HepG2 (cell line): Measurements from ENCODE around the gene CLP1. TPM values are rescaled to one million over a fixed set of nuclear protein-coding genes. Genes with fewer than 3 reads are reported as not detected.

Source experiments
- AKAP8 ChIP-seq: sonication (generic); formaldehyde crosslinking; IDR thresholded peaks from 2 replicates; pipeline ENCODE4 v1.5.1; 2020; ENCODE audit warnings: mild to moderate bottlenecking, missing genetic modification reagents
- GABPB1 ChIP-seq: IDR thresholded peaks from 2 replicates; pipeline ENCODE4 v1.6.1; 2016; ENCODE audit warnings: mild to moderate bottlenecking, missing genetic modification reagents, moderate library complexity, missing compliant biosample characterization
- HNRNPK ChIP-seq: fragments of 200-400 bp; formaldehyde crosslinking; IDR thresholded peaks from 2 replicates; pipeline ENCODE4 v1.6.1; 2018; ENCODE audit warnings: low read length, low read depth, moderate library complexity, mild to moderate bottlenecking; ENCODE audit not compliant: poor library complexity, severe bottlenecking
- MATR3 ChIP-seq: sonication (generic); formaldehyde crosslinking; IDR thresholded peaks from 2 replicates; pipeline ENCODE4 v1.4.0; 2020; ENCODE audit warnings: missing genetic modification reagents
- MXD1 ChIP-seq: sonication (generic); formaldehyde crosslinking; IDR thresholded peaks from 2 replicates; pipeline ENCODE4 v1.4.0; 2020; ENCODE audit warnings: mild to moderate bottlenecking, missing genetic modification reagents
- MXD3 ChIP-seq: IDR thresholded peaks from 2 replicates; pipeline ENCODE4 v1.6.1; 2016; ENCODE audit warnings: mild to moderate bottlenecking, missing biosample characterization, missing genetic modification reagents
- NR2F2 ChIP-seq: IDR thresholded peaks from 2 replicates; pipeline ENCODE4 v1.6.1; 2012; ENCODE audit warnings: low read depth, inconsistent platforms, borderline replicate concordance
- RBAK ChIP-seq: sonication (generic); formaldehyde crosslinking; IDR thresholded peaks from 2 replicates; pipeline ENCODE4 v1.5.1; 2020; ENCODE audit warnings: mild to moderate bottlenecking, missing genetic modification reagents
- SP2 ChIP-seq: sonication (generic); formaldehyde crosslinking; IDR thresholded peaks from 2 replicates; pipeline ENCODE4 v1.5.1; 2020; ENCODE audit warnings: mild to moderate bottlenecking, missing genetic modification reagents
- ZBTB26 ChIP-seq: IDR thresholded peaks from 2 replicates; pipeline ENCODE4 v1.6.1; 2016; ENCODE audit warnings: missing compliant biosample characterization, missing genetic modification reagents, borderline replicate concordance
- ZFX ChIP-seq: sonication (generic); formaldehyde crosslinking; IDR thresholded peaks from 2 replicates; pipeline ENCODE4 v1.4.0; 2020; ENCODE audit warnings: mild to moderate bottlenecking, low read depth, missing genetic modification reagents, moderate library complexity
- ZNF232 ChIP-seq: sonication (generic); formaldehyde crosslinking; IDR thresholded peaks from 2 replicates; pipeline ENCODE4 v1.4.0; 2020; ENCODE audit warnings: missing genetic modification reagents, borderline replicate concordance
- ZNF253 ChIP-seq: sonication (generic); formaldehyde crosslinking; IDR thresholded peaks from 2 replicates; pipeline ENCODE4 v1.8.0; 2022; ENCODE audit warnings: mild to moderate bottlenecking, missing genetic modification reagents, borderline replicate concordance
- ZNF589 ChIP-seq: sonication (generic); formaldehyde crosslinking; conservative IDR thresholded peaks from 2 replicates; pipeline ENCODE4 v1.8.0; 2022; ENCODE audit warnings: mild to moderate bottlenecking, moderate library complexity, missing genetic modification reagents
- polyA plus RNA-seq, 8 experiments: library from polyadenylated mRNA; depleted of rRNA in 3 of 8; stranded (reverse) in 7 of 8; unstranded in 1 of 8; fragments of >200 nt; fragmentation: Illumina TruSeq in 4 of 8; extraction: Trizol in 4 of 8; gene quantifications; 2 replicates each; pipeline versions ENCODE4 v1.2.1 to v1.2.3, GENCODE V29; 2011 to 2016; ENCODE audit warnings: low read depth in 4 of 8, missing spikeins in 1 of 8, mixed read lengths in 1 of 8; ENCODE audit not compliant: insufficient read depth in 1 of 8
- total RNA-seq, 5 experiments: library from RNA; depleted of rRNA; stranded (reverse); fragments of >200 nt; fragmentation: Illumina TruSeq; extraction: Trizol; gene quantifications; 2 replicates each; pipeline ENCODE4 v1.2.3, GENCODE V29; 2016; ENCODE audit warnings: low read depth in 1 of 5

The CLP1 gene
- total and polyA plus RNA-seq, 2 of the 13 experiments (the other 11 are each of a cell fraction or from before 2014, with no cell fraction given): 14.6 to 24.8 TPM

GRCh38 chr11:57638005-57638781, 19.4 kb upstream of the CLP1 start (continued):
- TF ChIP-seq MXD3 (CRISPR knock-in tag) (0 out of 2 replicates have a peak, but pooled peaks have one; percentile 9), ZBTB26 (CRISPR knock-in tag) (no peak), ZNF253 (CRISPR knock-in tag) (no peak), ZFX (no peak), ZNF232 (CRISPR knock-in tag) (no peak), AKAP8 (CRISPR knock-in tag) (no peak), MATR3 (CRISPR knock-in tag) (no peak), SP2 (CRISPR knock-in tag) (0 out of 2 replicates have a peak, but pooled peaks have one; percentile 22), ZNF589 (no peak), NR2F2 (no peak), GABPB1 (peak; percentile 27; the same call in 1 of the 2 replicates), MXD1 (CRISPR knock-in tag) (no peak), HNRNPK (no peak), RBAK (CRISPR knock-in tag) (no peak)
